DND-41 (cell line): Measurements from ENCODE around the gene DLG2.

Source experiments
- EZH2 ChIP-seq: IDR thresholded peaks from 3 replicates; pipeline ENCODE4 v1.6.1; 2012; ENCODE audit warnings: borderline replicate concordance, low read depth, mild to moderate bottlenecking, moderate library complexity, low read length, inconsistent platforms; ENCODE audit not compliant: severe bottlenecking
- TF ChIP-seq, protein P1 (sequence below): IDR thresholded peaks from 2 replicates; pipeline ENCODE4 v1.5.1; 2012; ENCODE audit warnings: borderline replicate concordance, low read length, moderate library complexity, mild to moderate bottlenecking; ENCODE audit not compliant: poor library complexity, severe bottlenecking; ENCODE audit errors: extremely low read depth

DNA sequence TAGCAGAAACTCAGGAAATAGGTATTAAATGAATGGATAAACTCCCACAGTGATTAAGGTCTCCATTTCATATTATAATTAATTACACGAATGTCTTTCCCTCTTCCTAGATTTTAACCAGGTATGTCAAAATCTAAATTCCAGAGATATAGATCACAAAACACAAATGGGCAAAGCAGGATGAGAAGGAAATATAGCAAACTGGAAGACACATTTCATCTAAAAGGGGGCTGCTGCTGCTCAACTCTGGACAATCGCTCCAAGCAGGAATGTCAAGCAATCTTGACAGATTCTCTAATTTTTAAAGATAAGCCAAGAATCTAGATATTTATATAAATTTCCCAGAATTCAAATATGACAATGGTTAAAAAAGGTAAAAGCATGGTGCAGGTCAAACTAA lies 1786.8 kb downstream of the DLG2 start:
- no peak for TF ChIP-seq EZH2
- TF ChIP-seq, protein P1, sequence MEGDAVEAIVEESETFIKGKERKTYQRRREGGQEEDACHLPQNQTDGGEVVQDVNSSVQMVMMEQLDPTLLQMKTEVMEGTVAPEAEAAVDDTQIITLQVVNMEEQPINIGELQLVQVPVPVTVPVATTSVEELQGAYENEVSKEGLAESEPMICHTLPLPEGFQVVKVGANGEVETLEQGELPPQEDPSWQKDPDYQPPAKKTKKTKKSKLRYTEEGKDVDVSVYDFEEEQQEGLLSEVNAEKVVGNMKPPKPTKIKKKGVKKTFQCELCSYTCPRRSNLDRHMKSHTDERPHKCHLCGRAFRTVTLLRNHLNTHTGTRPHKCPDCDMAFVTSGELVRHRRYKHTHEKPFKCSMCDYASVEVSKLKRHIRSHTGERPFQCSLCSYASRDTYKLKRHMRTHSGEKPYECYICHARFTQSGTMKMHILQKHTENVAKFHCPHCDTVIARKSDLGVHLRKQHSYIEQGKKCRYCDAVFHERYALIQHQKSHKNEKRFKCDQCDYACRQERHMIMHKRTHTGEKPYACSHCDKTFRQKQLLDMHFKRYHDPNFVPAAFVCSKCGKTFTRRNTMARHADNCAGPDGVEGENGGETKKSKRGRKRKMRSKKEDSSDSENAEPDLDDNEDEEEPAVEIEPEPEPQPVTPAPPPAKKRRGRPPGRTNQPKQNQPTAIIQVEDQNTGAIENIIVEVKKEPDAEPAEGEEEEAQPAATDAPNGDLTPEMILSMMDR = no peak
